Measurements from ENCODE around the gene CCNG1.

- TF ChIP-seq CTCF (IDR thresholded peaks at IDR 0.05; ENCODE audit: low read depth, low read length) (no peak), EZH2phosphoT487 (IDR thresholded peaks at IDR 0.05; ENCODE audit: low read depth) (no peak)
Observed at GRCh38 chr5:163478126-163478981, 41.0 kb downstream of the CCNG1 start.
